Measurements from ENCODE around the gene GASK1A. TPM values are rescaled to one million over a fixed set of nuclear protein-coding genes. Genes with fewer than 3 reads are reported as not detected.
"Not testable (repeated sequence)": the region's sequence is repeated elsewhere in the genome, so short reads cannot be mapped to it uniquely, and the experiment has no call there.

The GASK1A gene
- total RNA-seq, 1 donor from 2014 or later = 0.09 TPM

DNA sequence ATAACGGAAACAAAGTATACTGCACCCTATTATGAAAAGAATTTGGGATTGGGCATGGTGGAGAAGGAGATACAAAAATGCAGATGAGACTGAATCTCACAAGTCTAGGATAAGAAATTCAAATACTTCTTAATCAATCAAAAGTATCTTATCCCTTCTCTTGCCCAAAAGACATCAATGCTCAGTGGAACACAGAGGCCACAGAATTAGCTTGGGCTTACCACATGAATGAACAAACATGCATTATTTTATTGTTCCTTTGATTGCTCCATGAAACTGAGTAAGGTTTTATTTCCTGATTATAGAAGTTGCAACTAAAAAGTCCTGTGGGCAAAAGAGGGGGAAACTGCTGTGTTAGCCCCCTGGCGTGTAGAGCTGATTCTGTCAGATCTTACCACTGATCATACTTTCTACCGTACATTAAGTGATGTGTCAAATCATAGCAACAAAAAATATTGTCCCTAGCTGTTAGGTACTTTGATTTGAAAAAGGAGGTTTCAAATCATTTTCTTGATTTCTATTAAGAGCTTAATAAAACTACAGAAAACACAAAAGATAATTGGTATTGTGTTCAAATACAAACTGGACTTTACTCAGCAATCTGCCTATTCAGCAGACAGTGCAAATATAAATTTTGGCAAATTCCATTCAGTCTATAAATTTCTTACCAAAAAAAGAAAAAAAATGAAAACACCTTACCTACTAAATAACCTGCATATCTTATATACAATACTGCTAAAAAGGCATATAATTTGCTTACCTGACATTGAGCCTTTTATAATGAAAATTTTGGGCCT, 7.9 kb upstream of the GASK1A start:
- FAIRE-seq (no peak), DNase-seq (ENCODE audit: low read depth) (no peak)
- no peaks in the 10 kb centered on the region for H3K79me2 ChIP-seq (ENCODE audit: insufficient read depth, low read length)
- TF ChIP-seq, protein P1, sequence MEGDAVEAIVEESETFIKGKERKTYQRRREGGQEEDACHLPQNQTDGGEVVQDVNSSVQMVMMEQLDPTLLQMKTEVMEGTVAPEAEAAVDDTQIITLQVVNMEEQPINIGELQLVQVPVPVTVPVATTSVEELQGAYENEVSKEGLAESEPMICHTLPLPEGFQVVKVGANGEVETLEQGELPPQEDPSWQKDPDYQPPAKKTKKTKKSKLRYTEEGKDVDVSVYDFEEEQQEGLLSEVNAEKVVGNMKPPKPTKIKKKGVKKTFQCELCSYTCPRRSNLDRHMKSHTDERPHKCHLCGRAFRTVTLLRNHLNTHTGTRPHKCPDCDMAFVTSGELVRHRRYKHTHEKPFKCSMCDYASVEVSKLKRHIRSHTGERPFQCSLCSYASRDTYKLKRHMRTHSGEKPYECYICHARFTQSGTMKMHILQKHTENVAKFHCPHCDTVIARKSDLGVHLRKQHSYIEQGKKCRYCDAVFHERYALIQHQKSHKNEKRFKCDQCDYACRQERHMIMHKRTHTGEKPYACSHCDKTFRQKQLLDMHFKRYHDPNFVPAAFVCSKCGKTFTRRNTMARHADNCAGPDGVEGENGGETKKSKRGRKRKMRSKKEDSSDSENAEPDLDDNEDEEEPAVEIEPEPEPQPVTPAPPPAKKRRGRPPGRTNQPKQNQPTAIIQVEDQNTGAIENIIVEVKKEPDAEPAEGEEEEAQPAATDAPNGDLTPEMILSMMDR (IDR thresholded peaks at IDR 0.05; ENCODE audit: insufficient read depth, low read depth, low read length) = no peak
- TF ChIP-seq EZH2 (IDR thresholded peaks at IDR 0.05; ENCODE audit: insufficient read depth, low read length) = no peak
- Mint-ChIP-seq H3K9me3 (ENCODE audit: unreplicated experiment) (peaks cover 23% of the 10 kb centered on the region), H3K27ac (ENCODE audit: unreplicated experiment) (no peak overlapping the region), H3K4me3 (ENCODE audit: unreplicated experiment) (no peak overlapping the region), H3K36me3 (ENCODE audit: low read depth, unreplicated experiment) (no peaks in the 10 kb centered on the region), H3K4me1 (ENCODE audit: low read depth, unreplicated experiment) (no peaks in the 10 kb centered on the region), H3K27me3 (ENCODE audit: low read depth, unreplicated experiment) (no peaks in the 10 kb centered on the region)
- H3K36me3 ChIP-seq (ENCODE audit: insufficient read depth, low read length) = no peaks in the 10 kb centered on the region
- no peaks in the 10 kb centered on the region for H3K4me1 ChIP-seq (ENCODE audit: insufficient read depth, low read length)
- H3K4me2 ChIP-seq (ENCODE audit: low read length) = no peak overlapping the region
- no peak overlapping the region for H3K4me3 ChIP-seq (ENCODE audit: insufficient read depth, low read depth, low read length)
- H3K9me3 ChIP-seq (ENCODE audit: insufficient read depth, low read depth, low read length) = no peaks in the 10 kb centered on the region
- no peaks in the 10 kb centered on the region for H3K27me3 ChIP-seq (ENCODE audit: insufficient read depth, low read length)
- no peaks in the 10 kb centered on the region for H4K20me1 ChIP-seq (ENCODE audit: insufficient read depth, low read length)
- H3K9ac ChIP-seq (ENCODE audit: low read length) = no peak overlapping the region
- no peak overlapping the region for H3K27ac ChIP-seq (ENCODE audit: low read depth, low read length)
- no peak overlapping the region for H2AFZ ChIP-seq (ENCODE audit: low read depth, low read length)

DNA sequence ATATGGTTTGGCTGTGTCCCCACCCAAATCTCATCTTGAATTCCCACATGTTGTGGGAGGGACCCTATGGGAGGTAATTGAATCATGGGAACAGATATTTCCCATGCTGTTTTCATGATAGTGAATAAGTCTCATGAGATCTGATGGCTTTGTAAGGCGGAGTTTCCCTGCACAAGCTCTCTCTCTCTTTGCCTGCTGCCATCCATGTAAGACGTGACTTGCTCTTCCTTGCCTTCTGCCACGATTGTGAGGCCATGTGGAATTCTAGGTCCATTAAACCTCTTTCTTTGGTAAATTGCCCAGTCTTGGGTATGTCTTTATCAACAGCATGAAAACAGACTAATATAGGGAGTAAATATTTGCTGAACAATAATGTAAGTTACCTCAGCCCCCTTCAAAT, 4.2 kb upstream of the GASK1A start:
- H3K79me2 ChIP-seq (ENCODE audit: insufficient read depth, low read length); H3K9ac ChIP-seq (ENCODE audit: low read length); H3K36me3 ChIP-seq (ENCODE audit: insufficient read depth, low read length); H4K20me1 ChIP-seq (ENCODE audit: insufficient read depth, low read length); H3K27ac Mint-ChIP-seq (ENCODE audit: unreplicated experiment); H3K4me1 Mint-ChIP-seq (ENCODE audit: low read depth, unreplicated experiment); H3K4me1 ChIP-seq (ENCODE audit: insufficient read depth, low read length); H3K9me3 ChIP-seq (ENCODE audit: insufficient read depth, low read depth, low read length); FAIRE-seq; DNase-seq (ENCODE audit: low read depth); H3K4me2 ChIP-seq (ENCODE audit: low read length); H3K27ac ChIP-seq (ENCODE audit: low read depth, low read length); H2AFZ ChIP-seq (ENCODE audit: low read depth, low read length); H3K4me3 Mint-ChIP-seq (ENCODE audit: unreplicated experiment); H3K4me3 ChIP-seq (ENCODE audit: insufficient read depth, low read depth, low read length); H3K36me3 Mint-ChIP-seq (ENCODE audit: low read depth, unreplicated experiment): not testable (repeated sequence)
- H3K27me3 Mint-ChIP-seq (ENCODE audit: low read depth, unreplicated experiment) = peaks cover 20% of the 10 kb centered on the region
- H3K27me3 ChIP-seq (ENCODE audit: insufficient read depth, low read length) = peaks cover 13% of the 10 kb centered on the region
- peaks cover 31% of the 10 kb centered on the region for H3K9me3 Mint-ChIP-seq (ENCODE audit: unreplicated experiment)

DNA sequence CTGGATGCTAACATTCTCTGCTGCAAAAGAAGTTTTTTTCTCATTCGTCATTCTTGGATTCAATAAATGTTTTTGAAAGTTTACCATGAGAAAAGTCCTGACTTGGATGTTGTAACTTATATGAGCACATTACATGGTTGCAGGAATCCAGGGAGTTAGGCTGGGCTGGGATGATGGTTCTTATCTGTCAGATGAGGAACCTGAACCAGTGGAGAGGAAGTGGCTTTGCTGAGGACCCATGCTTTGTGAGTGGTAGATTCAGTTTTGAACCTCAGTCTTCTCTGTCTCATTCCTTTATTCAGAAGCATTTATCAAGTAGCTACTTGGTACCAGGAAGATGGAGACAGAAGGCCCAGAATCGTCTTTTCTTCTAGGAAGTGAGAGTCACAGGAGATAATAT, 3.7 kb upstream of the GASK1A start:
- Histone ChIP-seq H3K79me2 (ENCODE audit: insufficient read depth, low read length) (no peaks in the 10 kb centered on the region), H3K9ac (ENCODE audit: low read length) (no peak overlapping the region), H3K27ac (ENCODE audit: low read depth, low read length) (no peak overlapping the region), H4K20me1 (ENCODE audit: insufficient read depth, low read length) (no peaks in the 10 kb centered on the region), H3K9me3 (ENCODE audit: insufficient read depth, low read depth, low read length) (no peaks in the 10 kb centered on the region), H3K27me3 (ENCODE audit: insufficient read depth, low read length) (peaks cover 19% of the 10 kb centered on the region), H3K36me3 (ENCODE audit: insufficient read depth, low read length) (no peaks in the 10 kb centered on the region), H3K4me3 (ENCODE audit: insufficient read depth, low read depth, low read length) (no peak overlapping the region), H2AFZ (ENCODE audit: low read depth, low read length) (no peak overlapping the region), H3K4me2 (ENCODE audit: low read length) (no peak overlapping the region), H3K4me1 (ENCODE audit: insufficient read depth, low read length) (peaks cover 2% of the 10 kb centered on the region)
- DNase-seq (ENCODE audit: low read depth) (no peak), FAIRE-seq (no peak)
- Mint-ChIP-seq H3K4me1 (ENCODE audit: low read depth, unreplicated experiment) (no peaks in the 10 kb centered on the region), H3K36me3 (ENCODE audit: low read depth, unreplicated experiment) (no peaks in the 10 kb centered on the region), H3K27ac (ENCODE audit: unreplicated experiment) (no peak overlapping the region), H3K4me3 (ENCODE audit: unreplicated experiment) (no peak overlapping the region), H3K27me3 (ENCODE audit: low read depth, unreplicated experiment) (peaks cover 26% of the 10 kb centered on the region), H3K9me3 (ENCODE audit: unreplicated experiment) (peaks cover 31% of the 10 kb centered on the region)
- TF ChIP-seq, protein P1 (IDR thresholded peaks at IDR 0.05; ENCODE audit: insufficient read depth, low read depth, low read length) = no peak
- TF ChIP-seq EZH2 (IDR thresholded peaks at IDR 0.05; ENCODE audit: insufficient read depth, low read length) = no peak

Measured in astrocyte (in vitro differentiated cells and primary cell).